A549 treated with dexamethasone at 1 μM for 4 hours (cell line): ENCODE results near the gene FGF18. TPM values are rescaled to one million over a fixed set of nuclear protein-coding genes. Genes with fewer than 3 reads are reported as not detected.

Source experiments
- total RNA-seq: library from RNA; stranded (reverse); fragments of 200-300 nt; extraction: Qiagen RNA extraction; gene quantifications from 5 replicates; pipeline ENCODE4 v1.2.3, GENCODE V29; 2022

FGF18 gene
- 2.5 to 4.8 TPM (median 4.2 TPM) in 5 replicates for total RNA-seq

GRCh38 chr5:171418982-171419687 is at the start of gene FGF18:
TSS of gene FGF18 (plus strand) at chr5:171419647. CDS start at chr5:171420200, 553 bp downstream.

GRCh38 chr5:171387345-171387969 is 32.0 kb upstream of the FGF18 start, which contains the start of gene NPM1:
TSS of gene NPM1 (plus strand) at chr5:171387849. CDS start at chr5:171387949, 100 bp downstream.

Other genes starting within 250 kb of the FGF18 start
- not detected in 5 replicates for gene TLX3, start 110.4 kb upstream of the FGF18 start, total RNA-seq
- 3,212 to 5,008 TPM (median 3,438 TPM) in 5 replicates for gene NPM1, start 31.8 kb upstream of the FGF18 start, total RNA-seq